ENCODE results near the gene CORO2B. TPM values are rescaled to one million over a fixed set of nuclear protein-coding genes. Genes with fewer than 3 reads are reported as not detected.

CORO2B gene
- total and polyA plus RNA-seq, 4 donors: 2.4 to 12.5 (median 4.3) TPM

DNA sequence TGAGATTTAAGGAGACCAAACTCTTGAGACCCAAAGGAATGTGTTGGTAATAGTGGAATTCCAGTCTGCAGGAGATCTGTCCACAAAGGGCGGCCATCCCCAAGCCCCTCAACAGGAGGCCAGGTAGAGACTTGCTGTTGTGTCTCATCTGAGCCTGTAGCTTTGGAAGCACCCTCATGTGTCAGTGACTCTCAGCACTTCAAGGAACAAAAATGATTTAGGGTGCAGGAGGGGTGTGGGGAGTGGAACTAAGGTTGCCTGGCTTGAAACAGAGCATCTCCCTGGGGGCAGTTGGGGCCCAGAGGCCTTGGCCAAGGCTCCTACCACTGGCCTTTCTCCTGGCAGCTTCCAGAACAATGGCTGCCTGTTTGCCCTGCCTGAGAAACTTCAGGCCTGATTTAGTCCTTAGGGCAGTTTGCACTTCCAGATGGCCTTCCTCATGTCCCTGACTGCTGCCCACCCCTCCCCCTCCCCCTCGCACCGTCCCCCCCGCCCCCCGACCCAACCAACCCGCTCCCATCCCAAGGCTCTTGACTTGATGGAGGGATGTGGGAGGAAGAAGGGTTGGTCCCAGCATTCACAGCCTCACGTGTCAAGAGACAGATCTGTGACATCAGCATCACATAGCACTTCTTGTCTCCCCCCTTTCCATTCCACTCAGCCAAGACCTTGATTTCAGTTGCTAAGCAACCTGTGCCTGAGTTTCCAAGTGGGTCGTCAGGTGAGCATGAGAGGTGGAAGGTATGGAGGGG, 77.1 kb downstream of the CORO2B start:
- Histone ChIP-seq H3K27me3 (ENCODE audit: control insufficient read depth in 3 of 3, insufficient read depth in 3 of 3, low read length in 2 of 3) (no peaks in the 10 kb centered on the region), H3K36me3 (ENCODE audit: control insufficient read depth in 4 of 4, insufficient read depth in 4 of 4, low read length in 4 of 4) (peaks cover 0 to 4% (median 0%) of the 10 kb centered on the region in 4 donors), H3K9me3 (ENCODE audit: control insufficient read depth in 4 of 4, insufficient read depth in 3 of 4, low read length in 3 of 4) (peaks cover 0 to 2% (median 0%) of the 10 kb centered on the region in 4 donors), H3K27ac (ENCODE audit: low read depth in 1 of 2, low read length in 1 of 2) (no peak overlapping the region), H3K4me3 (no peak overlapping the region), H3K9ac (ENCODE audit: insufficient read depth in 1 of 2, low read length in 2 of 2) (no peak overlapping the region), H3K4me1 (ENCODE audit: control insufficient read depth in 5 of 5, insufficient read depth in 5 of 5, low read length in 5 of 5) (peaks cover 0 to 39% (median 12%) of the 10 kb centered on the region in 5 donors)
- TF ChIP-seq, protein P1, sequence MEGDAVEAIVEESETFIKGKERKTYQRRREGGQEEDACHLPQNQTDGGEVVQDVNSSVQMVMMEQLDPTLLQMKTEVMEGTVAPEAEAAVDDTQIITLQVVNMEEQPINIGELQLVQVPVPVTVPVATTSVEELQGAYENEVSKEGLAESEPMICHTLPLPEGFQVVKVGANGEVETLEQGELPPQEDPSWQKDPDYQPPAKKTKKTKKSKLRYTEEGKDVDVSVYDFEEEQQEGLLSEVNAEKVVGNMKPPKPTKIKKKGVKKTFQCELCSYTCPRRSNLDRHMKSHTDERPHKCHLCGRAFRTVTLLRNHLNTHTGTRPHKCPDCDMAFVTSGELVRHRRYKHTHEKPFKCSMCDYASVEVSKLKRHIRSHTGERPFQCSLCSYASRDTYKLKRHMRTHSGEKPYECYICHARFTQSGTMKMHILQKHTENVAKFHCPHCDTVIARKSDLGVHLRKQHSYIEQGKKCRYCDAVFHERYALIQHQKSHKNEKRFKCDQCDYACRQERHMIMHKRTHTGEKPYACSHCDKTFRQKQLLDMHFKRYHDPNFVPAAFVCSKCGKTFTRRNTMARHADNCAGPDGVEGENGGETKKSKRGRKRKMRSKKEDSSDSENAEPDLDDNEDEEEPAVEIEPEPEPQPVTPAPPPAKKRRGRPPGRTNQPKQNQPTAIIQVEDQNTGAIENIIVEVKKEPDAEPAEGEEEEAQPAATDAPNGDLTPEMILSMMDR (IDR thresholded peaks at IDR 0.05; ENCODE audit: control extremely low read depth, extremely low read depth): no peak
- DNase-seq (peak in 1 of 3 donors; percentile 30), ATAC-seq (ENCODE audit: insufficient read depth, low FRiP score) (no peak)
- 78 to 90% methylated on average over 4 to 8 of the region's 8 CpGs for WGBS, 2 donors

DNA sequence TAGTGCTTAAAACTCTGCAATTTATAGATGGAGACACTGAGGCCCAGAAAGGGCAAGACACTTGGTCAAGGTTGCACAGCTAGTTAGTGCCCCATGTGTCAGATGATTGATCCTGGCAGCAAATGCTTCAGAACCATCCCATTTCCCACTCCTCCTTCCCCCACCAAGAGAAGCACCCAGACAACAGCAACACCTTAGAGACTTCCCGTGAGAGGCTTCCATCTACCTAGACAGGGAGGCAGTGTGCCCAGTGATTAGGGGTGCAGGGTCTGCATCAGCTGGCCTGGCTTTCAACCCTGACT, 77.6 kb downstream of the CORO2B start:
- H3K4me3 ChIP-seq: no peak overlapping the region
- no peak for ATAC-seq (ENCODE audit: insufficient read depth, low FRiP score)
- no peak overlapping the region for H3K9ac ChIP-seq (ENCODE audit: insufficient read depth in 1 of 2, low read length in 2 of 2)
- TF ChIP-seq, protein P1 (IDR thresholded peaks at IDR 0.05; ENCODE audit: control extremely low read depth, extremely low read depth): no peak
- peaks cover 0 to 4% (median 0%) of the 10 kb centered on the region in 4 donors for H3K36me3 ChIP-seq (ENCODE audit: control insufficient read depth in 4 of 4, insufficient read depth in 4 of 4, low read length in 4 of 4)
- no peaks in the 10 kb centered on the region for H3K27me3 ChIP-seq (ENCODE audit: control insufficient read depth in 3 of 3, insufficient read depth in 3 of 3, low read length in 2 of 3)
- H3K4me1 ChIP-seq (ENCODE audit: control insufficient read depth in 5 of 5, insufficient read depth in 5 of 5, low read length in 5 of 5): peaks cover 0 to 39% (median 12%) of the 10 kb centered on the region in 5 donors
- WGBS, 2 donors: 95 to 100% methylated on average over 1 of the region's 1 CpG
- peaks cover 0 to 2% (median 0%) of the 10 kb centered on the region in 4 donors for H3K9me3 ChIP-seq (ENCODE audit: control insufficient read depth in 4 of 4, insufficient read depth in 3 of 4, low read length in 3 of 4)
- DNase-seq: no peak
- H3K27ac ChIP-seq (ENCODE audit: low read depth in 1 of 2, low read length in 1 of 2): no peak overlapping the region

DNA sequence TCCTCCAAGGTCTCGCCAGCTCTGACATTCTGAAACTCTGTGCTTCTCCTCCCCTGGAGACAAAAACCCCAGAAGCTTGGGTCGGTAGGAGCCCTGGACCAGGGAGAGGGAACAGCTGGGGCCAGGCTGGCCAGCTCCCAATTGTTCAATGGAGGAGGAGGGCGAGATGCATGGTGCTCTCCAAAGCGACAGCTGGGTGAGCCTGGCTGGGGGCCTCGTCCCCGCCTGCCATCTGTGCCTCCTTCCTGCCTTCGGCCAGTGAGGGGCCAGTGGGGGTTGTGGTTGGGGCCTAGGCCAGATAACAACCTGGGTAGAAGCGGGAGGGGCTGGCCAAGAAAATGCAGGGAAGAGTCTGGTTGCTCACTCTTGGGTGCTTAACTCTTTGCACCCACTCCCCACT, 79.4 kb downstream of the CORO2B start:
- no peak overlapping the region for H3K27ac ChIP-seq (ENCODE audit: low read depth in 1 of 2, low read length in 1 of 2)
- WGBS, 2 donors: 40 to 48% methylated on average over 8 of the region's 8 CpGs
- H3K9ac ChIP-seq (ENCODE audit: insufficient read depth in 1 of 2, low read length in 2 of 2): no peak overlapping the region
- H3K27me3 ChIP-seq (ENCODE audit: control insufficient read depth in 3 of 3, insufficient read depth in 3 of 3, low read length in 2 of 3): no peaks in the 10 kb centered on the region
- no peak overlapping the region for H3K4me3 ChIP-seq
- H3K9me3 ChIP-seq (ENCODE audit: control insufficient read depth in 4 of 4, insufficient read depth in 3 of 4, low read length in 3 of 4): peaks cover 0 to 2% (median 0%) of the 10 kb centered on the region in 4 donors
- DNase-seq (peak; percentile 72 to 82 (median 78)), ATAC-seq (ENCODE audit: insufficient read depth, low FRiP score) (no peak)
- TF ChIP-seq, protein P1 (IDR thresholded peaks at IDR 0.05; ENCODE audit: control extremely low read depth, extremely low read depth): no peak
- H3K36me3 ChIP-seq (ENCODE audit: control insufficient read depth in 4 of 4, insufficient read depth in 4 of 4, low read length in 4 of 4): no peaks in the 10 kb centered on the region
- peaks cover 0 to 28% (median 4%) of the 10 kb centered on the region in 5 donors for H3K4me1 ChIP-seq (ENCODE audit: control insufficient read depth in 5 of 5, insufficient read depth in 5 of 5, low read length in 5 of 5)
